ENCODE measurements around the gene CANT1.

Gene CANT1

GRCh38 chr17:78993981-78994671 is 15.4 kb downstream of the CANT1 start:
- no peak for DNase-seq

- DNase-seq: peak; percentile 48
Observed at GRCh38 chr17:78993241-78993956, 16.2 kb downstream of the CANT1 start.

- no peak for DNase-seq
Observed at GRCh38 chr17:78992542-78993212, 16.9 kb downstream of the CANT1 start.

- no peak for DNase-seq
Observed at GRCh38 chr17:78991906-78992532, 17.5 kb downstream of the CANT1 start.

GRCh38 chr17:78991017-78991738 is 18.4 kb downstream of the CANT1 start:
- DNase-seq: no peak

GRCh38 chr17:78990349-78991016 is 19.1 kb downstream of the CANT1 start:
- DNase-seq: no peak

- DNase-seq: no peak
Observed at GRCh38 chr17:78988152-78988551, 21.4 kb downstream of the CANT1 start.

- DNase-seq: no peak
Observed at GRCh38 chr17:78986649-78987328, 22.8 kb downstream of the CANT1 start.

GRCh38 chr17:78986048-78986648 is 23.4 kb downstream of the CANT1 start:
- peak; percentile 27 for DNase-seq

- DNase-seq: no peak
Observed at GRCh38 chr17:78985395-78985794, 24.2 kb downstream of the CANT1 start.

- no peak for DNase-seq
Observed at GRCh38 chr17:78981010-78981888, 28.3 kb downstream of the CANT1 start.

GRCh38 chr17:78980624-78980972 is 29.0 kb downstream of the CANT1 start:
- DNase-seq: no peak

- peak; percentile 36 for DNase-seq
Observed at GRCh38 chr17:78979780-78980623, 29.6 kb downstream of the CANT1 start, which contains the start of gene LGALS3BP. TSS of gene LGALS3BP (minus strand) at chr17:78979923. CDS start at chr17:78977191, 2,732 bp downstream.

- DNase-seq: no peak
Observed at GRCh38 chr17:78977997-78978973, 31.3 kb downstream of the CANT1 start.

- DNase-seq: no peak
Observed at GRCh38 chr17:78977681-78977943, 32.0 kb downstream of the CANT1 start.

GRCh38 chr17:78976907-78977680 is 32.5 kb downstream of the CANT1 start:
- DNase-seq: no peak
